Hepatocyte (in vitro differentiated cells): ENCODE results near the gene ANKRD33. TPM values are rescaled to one million over a fixed set of nuclear protein-coding genes. Genes with fewer than 3 reads are reported as not detected.

Experiments used
- DNase-seq: peaks from one replicate; pipeline ENCODE4 v3.0.0-alpha.2; 2016; ENCODE audit warnings: low spot score
- H2AFZ ChIP-seq: fragments of 200-600 bp; sonication (generic); 2 replicates; pipeline ENCODE4 v1.6.0; 2016; ENCODE audit warnings: antibody characterized with exemption, mild to moderate bottlenecking
- H3K27ac ChIP-seq: fragments of 200-600 bp; sonication (generic); 2 replicates; pipeline ENCODE4 v1.5.1; 2016; ENCODE audit warnings: mild to moderate bottlenecking
- H3K27me3 ChIP-seq: fragments of 200-600 bp; sonication (generic); 2 replicates; pipeline ENCODE4 v1.6.1; 2016
- H3K36me3 ChIP-seq: fragments of 200-600 bp; sonication (generic); replicated peaks from 2 replicates; pipeline ENCODE4 v1.5.1; 2016; ENCODE audit warnings: low read depth; ENCODE audit not compliant: insufficient read depth
- H3K4me1 ChIP-seq: fragments of 200-600 bp; sonication (generic); 2 replicates; pipeline ENCODE4 v1.5.1; 2016; ENCODE audit warnings: mild to moderate bottlenecking, moderate library complexity; ENCODE audit not compliant: insufficient read depth
- H3K4me2 ChIP-seq: fragments of 200-600 bp; sonication (generic); 2 replicates; pipeline ENCODE4 v1.6.0; 2016
- H3K4me3 ChIP-seq: fragments of 200-600 bp; sonication (generic); 2 replicates; pipeline ENCODE4 v1.5.1; 2016; ENCODE audit warnings: mild to moderate bottlenecking
- H3K79me2 ChIP-seq: fragments of 200-600 bp; sonication (generic); 2 replicates; pipeline ENCODE4 v1.6.0; 2017; ENCODE audit warnings: mild to moderate bottlenecking
- H3K9me2 ChIP-seq: fragments of 200-600 bp; sonication (generic); replicated peaks from 2 replicates; pipeline ENCODE4 v1.6.0; 2017; ENCODE audit warnings: mild to moderate bottlenecking; ENCODE audit not compliant: insufficient read depth
- H3K9me3 ChIP-seq: fragments of 200-600 bp; sonication (generic); 2 replicates; pipeline ENCODE4 v1.5.1; 2016; ENCODE audit warnings: low read depth, mild to moderate bottlenecking
- H4K20me1 ChIP-seq: fragments of 200-600 bp; sonication (generic); 2 replicates; pipeline ENCODE4 v1.6.0; 2016; ENCODE audit warnings: mild to moderate bottlenecking; ENCODE audit not compliant: insufficient read depth, poor library complexity, severe bottlenecking
- EZH2 ChIP-seq: fragments of 200-600 bp; sonication (generic); IDR thresholded peaks from 2 replicates; pipeline ENCODE4 v1.6.1; 2016; ENCODE audit warnings: antibody characterized with exemption, mild to moderate bottlenecking, borderline replicate concordance
- EZH2phosphoT487 ChIP-seq: fragments of 200-600 bp; sonication (generic); IDR thresholded peaks from one replicate; pipeline ENCODE4 v1.6.1; 2018; ENCODE audit warnings: antibody characterized with exemption, mild to moderate bottlenecking, low read depth, moderate library complexity; ENCODE audit not compliant: unreplicated experiment, severe bottlenecking
- WGBS: methylation state at CpG from one replicate; pipeline ENCODE4 v1.1.6; 2016; ENCODE audit warnings: low lambda C conversion rate; ENCODE audit errors: missing lambda C conversion rate; 5-methylcytosine and 5-hydroxymethylcytosine counted together
- polyA plus RNA-seq: library from polyadenylated mRNA; unstranded; fragments of >200 nt; fragmentation: Nextera tagmentation; extraction: Ambion mirVana; gene quantifications from 2 replicates; pipeline ENCODE4 v1.2.1, GENCODE V29; 2016
- total RNA-seq: library from RNA; depleted of rRNA; stranded (reverse); fragments of >200 nt; gene quantifications from 2 replicates; pipeline ENCODE4 v1.2.3, GENCODE V29; 2014
- TF ChIP-seq, protein P1 (sequence below): fragments of 200-600 bp; sonication (generic); IDR thresholded peaks from 2 replicates; pipeline ENCODE4 v1.5.1; 2016; ENCODE audit warnings: antibody characterized with exemption, mild to moderate bottlenecking; ENCODE audit not compliant: poor library complexity

Gene ANKRD33
- total and polyA plus RNA-seq, 2 experiments from 2014 or later = 0.12 TPM; not detected in 1

DNA sequence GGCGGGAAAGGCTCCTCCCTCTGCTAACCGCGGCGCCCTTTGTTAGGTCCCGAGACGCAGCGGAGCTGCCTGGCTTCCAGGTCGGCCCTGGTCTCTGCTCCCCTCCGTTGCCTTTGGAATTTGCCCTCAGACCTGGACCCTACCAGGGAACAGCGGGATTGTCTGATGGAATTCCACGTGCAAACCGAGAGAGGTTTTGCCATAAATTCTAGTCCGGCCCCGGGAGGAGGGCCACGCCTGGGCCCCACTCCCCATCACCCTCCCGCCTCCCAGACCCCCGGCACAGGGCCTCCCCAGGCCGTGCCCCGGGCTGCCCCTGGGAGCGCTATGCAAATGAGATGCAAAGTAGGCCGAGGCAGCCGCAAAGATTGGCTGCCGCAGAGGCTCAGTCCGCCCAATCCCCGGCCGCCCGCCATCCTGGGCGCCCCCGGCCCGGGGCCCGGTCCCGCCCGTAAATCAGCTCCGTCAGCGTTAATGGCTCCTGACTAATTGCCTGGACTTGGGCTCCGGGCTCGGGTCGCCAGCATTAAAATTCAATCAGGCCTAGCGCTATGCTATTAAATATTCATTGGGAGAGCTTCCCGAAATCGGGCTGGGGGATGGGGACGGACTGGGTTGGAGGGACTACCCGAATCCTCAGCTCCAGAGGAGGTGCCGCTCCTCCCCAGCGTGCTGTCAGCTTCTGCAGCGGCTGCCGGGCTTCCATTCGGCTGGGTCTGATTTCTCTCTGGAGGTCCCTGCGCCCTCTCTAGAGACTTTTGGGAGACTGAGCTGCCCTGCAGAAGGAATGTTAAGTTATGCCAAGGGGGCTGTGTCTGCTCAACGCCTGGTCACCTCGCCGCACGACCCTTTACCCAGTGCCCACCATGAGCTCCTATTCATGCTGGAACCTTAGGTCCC, 23.7 kb upstream of the ANKRD33 start:
- H3K4me1 ChIP-seq = peaks cover 38% of the 10 kb centered on the region
- H3K27me3 ChIP-seq = peaks cover 3% of the 10 kb centered on the region
- peak overlapping the region; percentile 21 for H2AFZ ChIP-seq
- H4K20me1 ChIP-seq = no peaks in the 10 kb centered on the region
- H3K79me2 ChIP-seq = no peaks in the 10 kb centered on the region
- TF ChIP-seq EZH2 (no peak), EZH2phosphoT487 (no peak)
- TF ChIP-seq, protein P1, sequence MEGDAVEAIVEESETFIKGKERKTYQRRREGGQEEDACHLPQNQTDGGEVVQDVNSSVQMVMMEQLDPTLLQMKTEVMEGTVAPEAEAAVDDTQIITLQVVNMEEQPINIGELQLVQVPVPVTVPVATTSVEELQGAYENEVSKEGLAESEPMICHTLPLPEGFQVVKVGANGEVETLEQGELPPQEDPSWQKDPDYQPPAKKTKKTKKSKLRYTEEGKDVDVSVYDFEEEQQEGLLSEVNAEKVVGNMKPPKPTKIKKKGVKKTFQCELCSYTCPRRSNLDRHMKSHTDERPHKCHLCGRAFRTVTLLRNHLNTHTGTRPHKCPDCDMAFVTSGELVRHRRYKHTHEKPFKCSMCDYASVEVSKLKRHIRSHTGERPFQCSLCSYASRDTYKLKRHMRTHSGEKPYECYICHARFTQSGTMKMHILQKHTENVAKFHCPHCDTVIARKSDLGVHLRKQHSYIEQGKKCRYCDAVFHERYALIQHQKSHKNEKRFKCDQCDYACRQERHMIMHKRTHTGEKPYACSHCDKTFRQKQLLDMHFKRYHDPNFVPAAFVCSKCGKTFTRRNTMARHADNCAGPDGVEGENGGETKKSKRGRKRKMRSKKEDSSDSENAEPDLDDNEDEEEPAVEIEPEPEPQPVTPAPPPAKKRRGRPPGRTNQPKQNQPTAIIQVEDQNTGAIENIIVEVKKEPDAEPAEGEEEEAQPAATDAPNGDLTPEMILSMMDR = no peak
- H3K9me2 ChIP-seq = no peaks in the 10 kb centered on the region
- H3K36me3 ChIP-seq = no peaks in the 10 kb centered on the region
- peak; percentile 74 for DNase-seq
- peak overlapping the region; percentile 89 for H3K4me2 ChIP-seq
- WGBS = 3% methylated on average over 40 of the region's 53 CpGs
- no peaks in the 10 kb centered on the region for H3K9me3 ChIP-seq
- H3K4me3 ChIP-seq = no peak overlapping the region
- no peak overlapping the region for H3K27ac ChIP-seq

DNA sequence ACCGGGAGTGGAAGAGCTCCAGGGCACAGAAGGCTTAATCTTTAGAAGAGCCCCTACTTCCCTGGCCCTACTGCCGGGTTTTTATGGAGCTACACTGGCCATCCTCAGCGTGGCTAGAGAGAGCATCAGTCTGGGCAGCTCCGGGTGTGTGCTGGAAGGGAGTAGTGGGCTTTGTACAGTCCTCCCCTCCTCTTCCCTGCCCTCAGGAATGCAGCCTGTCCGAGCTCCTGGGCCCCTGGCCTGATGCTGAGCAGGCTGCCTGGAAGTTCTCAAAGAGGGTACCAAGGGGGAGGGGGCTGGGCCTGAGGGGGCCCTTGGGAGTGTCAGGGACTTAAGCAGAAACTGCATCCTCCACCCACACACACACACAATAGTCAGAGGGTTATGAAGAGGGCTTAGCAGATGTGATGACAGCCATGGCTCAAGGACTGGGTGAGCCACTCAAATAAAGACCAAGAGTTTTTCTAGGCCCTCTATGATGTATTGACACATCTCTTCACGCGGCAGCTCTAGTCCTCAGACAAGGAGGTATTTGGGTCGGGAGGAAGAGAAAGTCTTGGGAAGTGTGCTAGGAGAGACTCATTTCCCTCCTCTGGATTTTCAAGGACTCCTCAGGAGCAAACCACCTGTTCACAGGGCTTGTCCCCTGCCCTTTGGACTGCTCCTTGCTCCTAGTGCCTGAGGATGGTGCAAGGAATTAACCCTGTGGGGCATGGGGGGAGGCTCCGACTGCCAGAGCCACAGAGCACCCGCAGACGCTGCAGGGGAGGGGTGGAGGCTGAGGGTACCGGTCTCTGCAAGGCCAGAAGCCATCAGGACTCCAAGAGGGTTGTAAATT, 22.9 kb upstream of the ANKRD33 start:
- no peak overlapping the region for H3K4me3 ChIP-seq
- H2AFZ ChIP-seq = peak overlapping the region; percentile 21
- no peaks in the 10 kb centered on the region for H3K9me2 ChIP-seq
- WGBS = 19% methylated on average over 12 of the region's 12 CpGs
- no peaks in the 10 kb centered on the region for H3K36me3 ChIP-seq
- H3K79me2 ChIP-seq = no peaks in the 10 kb centered on the region
- H3K9me3 ChIP-seq = no peaks in the 10 kb centered on the region
- no peak for TF ChIP-seq EZH2
- TF ChIP-seq EZH2phosphoT487 = no peak
- TF ChIP-seq, protein P1 = no peak
- H3K4me1 ChIP-seq = peaks cover 45% of the 10 kb centered on the region
- no peaks in the 10 kb centered on the region for H4K20me1 ChIP-seq
- H3K27ac ChIP-seq = peak overlapping the region; percentile 22
- H3K27me3 ChIP-seq = peaks cover 8% of the 10 kb centered on the region
- DNase-seq = peak; percentile 59
- H3K4me2 ChIP-seq = peak overlapping the region; percentile 89

DNA sequence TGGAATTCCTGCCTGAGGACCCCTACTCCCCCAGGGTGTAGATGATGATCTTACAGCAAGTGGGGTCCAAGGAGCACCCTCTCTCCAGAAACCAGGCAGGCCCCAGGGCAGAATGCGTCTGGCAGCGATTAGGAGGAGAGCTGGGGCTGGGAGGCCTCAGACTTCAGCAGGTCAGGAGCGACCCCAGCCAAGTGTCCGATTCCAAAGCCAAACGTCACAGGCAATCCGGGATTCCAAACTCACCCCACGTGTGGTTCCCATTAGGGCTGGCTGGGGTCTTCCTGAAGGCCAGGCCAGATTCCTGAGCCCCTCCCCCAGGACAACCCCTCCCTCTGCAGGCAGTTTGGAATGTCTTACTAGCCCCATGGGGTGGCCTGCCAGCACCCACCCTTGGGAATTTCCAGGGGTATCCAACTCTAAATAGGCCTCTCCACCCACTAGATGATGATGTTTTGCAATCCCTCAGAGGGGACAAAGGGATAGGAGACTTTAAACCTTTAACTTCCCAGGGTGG, 22.1 kb upstream of the ANKRD33 start:
- peaks cover 45% of the 10 kb centered on the region for H3K4me1 ChIP-seq
- no peaks in the 10 kb centered on the region for H3K36me3 ChIP-seq
- WGBS = 48% methylated on average over 7 of the region's 7 CpGs
- H3K27ac ChIP-seq = no peak overlapping the region
- H4K20me1 ChIP-seq = no peaks in the 10 kb centered on the region
- no peaks in the 10 kb centered on the region for H3K9me3 ChIP-seq
- peaks cover 8% of the 10 kb centered on the region for H3K27me3 ChIP-seq
- no peak overlapping the region for H3K4me3 ChIP-seq
- no peak overlapping the region for H3K4me2 ChIP-seq
- DNase-seq = no peak
- H2AFZ ChIP-seq = no peak overlapping the region
- H3K79me2 ChIP-seq = no peaks in the 10 kb centered on the region
- no peaks in the 10 kb centered on the region for H3K9me2 ChIP-seq
- no peak for TF ChIP-seq EZH2
- TF ChIP-seq, protein P1 = no peak
- no peak for TF ChIP-seq EZH2phosphoT487
